ENCODE results near the gene EEIG2. TPM values are rescaled to one million over a fixed set of nuclear protein-coding genes. Genes with fewer than 3 reads are reported as not detected.
"Not testable (repeated sequence)": the region's sequence is repeated elsewhere in the genome, so short reads cannot be mapped to it uniquely, and the experiment has no call there.

The EEIG2 gene
- total RNA-seq, 4 donors from 2014 or later: 0.41 to 3.6 (median 1.5) TPM

DNA sequence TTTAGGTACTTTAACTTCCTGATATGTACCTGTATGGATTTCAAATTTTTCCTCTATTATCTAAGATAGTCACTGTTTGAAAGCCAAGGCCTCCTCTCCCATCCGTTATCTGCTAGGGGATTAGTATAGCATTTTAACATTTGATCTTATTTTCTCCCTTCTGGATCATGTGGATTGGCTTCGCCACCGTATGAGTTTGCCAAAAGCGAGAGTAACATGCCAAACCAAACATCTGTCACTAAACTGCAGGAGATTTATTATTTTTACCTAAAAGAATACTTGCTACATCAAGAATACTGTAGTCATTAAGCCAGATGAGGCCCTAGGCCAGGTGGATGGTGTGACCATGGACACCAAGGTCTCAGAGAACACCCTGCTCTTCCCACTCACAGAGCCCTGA, 28.5 kb upstream of the EEIG2 start:
- intact Hi-C loops (cut with DNase I; ENCODE audit: low total_unique reads) (no loop called here), in situ Hi-C loops (cut with MboI; ENCODE audit: low sequenced_read_pairs in 4 of 4) (no loop called here)
- no peaks in the 10 kb centered on the region for H3K9me3 ChIP-seq
- no peak overlapping the region for H3K27ac ChIP-seq
- H3K4me3 ChIP-seq: no peak overlapping the region
- no peaks in the 10 kb centered on the region for H3K4me1 ChIP-seq
- no peaks in the 10 kb centered on the region for H3K27me3 ChIP-seq
- DNase-seq (no peak), ATAC-seq (no peak)
- TF ChIP-seq, protein P1, sequence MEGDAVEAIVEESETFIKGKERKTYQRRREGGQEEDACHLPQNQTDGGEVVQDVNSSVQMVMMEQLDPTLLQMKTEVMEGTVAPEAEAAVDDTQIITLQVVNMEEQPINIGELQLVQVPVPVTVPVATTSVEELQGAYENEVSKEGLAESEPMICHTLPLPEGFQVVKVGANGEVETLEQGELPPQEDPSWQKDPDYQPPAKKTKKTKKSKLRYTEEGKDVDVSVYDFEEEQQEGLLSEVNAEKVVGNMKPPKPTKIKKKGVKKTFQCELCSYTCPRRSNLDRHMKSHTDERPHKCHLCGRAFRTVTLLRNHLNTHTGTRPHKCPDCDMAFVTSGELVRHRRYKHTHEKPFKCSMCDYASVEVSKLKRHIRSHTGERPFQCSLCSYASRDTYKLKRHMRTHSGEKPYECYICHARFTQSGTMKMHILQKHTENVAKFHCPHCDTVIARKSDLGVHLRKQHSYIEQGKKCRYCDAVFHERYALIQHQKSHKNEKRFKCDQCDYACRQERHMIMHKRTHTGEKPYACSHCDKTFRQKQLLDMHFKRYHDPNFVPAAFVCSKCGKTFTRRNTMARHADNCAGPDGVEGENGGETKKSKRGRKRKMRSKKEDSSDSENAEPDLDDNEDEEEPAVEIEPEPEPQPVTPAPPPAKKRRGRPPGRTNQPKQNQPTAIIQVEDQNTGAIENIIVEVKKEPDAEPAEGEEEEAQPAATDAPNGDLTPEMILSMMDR (IDR thresholded peaks at IDR 0.05 in 4 of 5, conservative IDR thresholded peaks at IDR 0.05 in 1 of 5): no peak
- no peak for TF ChIP-seq POLR2A (IDR thresholded peaks at IDR 0.05)
- no peaks in the 10 kb centered on the region for H3K36me3 ChIP-seq

DNA sequence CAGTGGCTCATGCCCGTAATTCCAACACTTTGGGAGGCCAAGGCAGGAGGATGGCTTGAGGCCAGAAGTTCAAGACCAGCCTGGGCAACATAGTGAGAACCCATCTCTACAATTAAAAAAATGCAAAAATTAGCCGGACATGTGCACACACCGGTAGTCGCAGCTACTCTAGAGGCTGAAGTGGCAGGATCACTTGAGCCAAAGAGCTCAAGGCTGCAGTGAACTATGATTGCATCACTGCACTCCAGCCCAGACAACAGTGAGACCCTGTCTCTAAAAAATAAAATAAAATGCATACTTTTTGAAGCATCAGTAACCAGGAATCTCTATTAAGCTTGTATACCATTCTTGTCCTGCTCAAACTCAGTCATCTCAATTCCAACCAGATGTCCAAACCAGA, 27.2 kb upstream of the EEIG2 start:
- H3K27ac ChIP-seq: no peak overlapping the region
- no peaks in the 10 kb centered on the region for H3K9me3 ChIP-seq
- H3K4me3 ChIP-seq: no peak overlapping the region
- peaks cover 0 to 1% of the 10 kb centered on the region in 2 donors for H3K4me1 ChIP-seq
- ATAC-seq: no peak
- DNase-seq: no peak
- in situ Hi-C loops (cut with MboI; ENCODE audit: low sequenced_read_pairs in 4 of 4): no loop called here
- H3K36me3 ChIP-seq: no peaks in the 10 kb centered on the region
- no peaks in the 10 kb centered on the region for H3K27me3 ChIP-seq
- intact Hi-C loops (cut with DNase I; ENCODE audit: low total_unique reads): no loop called here
- TF ChIP-seq POLR2A (IDR thresholded peaks at IDR 0.05): no peak
- TF ChIP-seq, protein P1 (IDR thresholded peaks at IDR 0.05 in 4 of 5, conservative IDR thresholded peaks at IDR 0.05 in 1 of 5): no peak

GRCh38 chr1:108533351-108534083, 26.4 kb upstream of the EEIG2 start:
- Histone ChIP-seq H3K27me3 (no peaks in the 10 kb centered on the region), H3K4me3 (no peak overlapping the region), H3K4me1 (peaks cover 0 to 4% of the 10 kb centered on the region in 2 donors), H3K9me3 (no peaks in the 10 kb centered on the region), H3K36me3 (no peaks in the 10 kb centered on the region), H3K27ac (no peak overlapping the region)
- ATAC-seq (no peak), DNase-seq (no peak)
- TF ChIP-seq, protein P1 (IDR thresholded peaks at IDR 0.05 in 4 of 5, conservative IDR thresholded peaks at IDR 0.05 in 1 of 5): no peak
- no peak for TF ChIP-seq POLR2A (IDR thresholded peaks at IDR 0.05)
- in situ Hi-C loops (cut with MboI; ENCODE audit: low sequenced_read_pairs in 4 of 4) (no loop called here), intact Hi-C loops (cut with DNase I; ENCODE audit: low total_unique reads) (no loop called here)

DNA sequence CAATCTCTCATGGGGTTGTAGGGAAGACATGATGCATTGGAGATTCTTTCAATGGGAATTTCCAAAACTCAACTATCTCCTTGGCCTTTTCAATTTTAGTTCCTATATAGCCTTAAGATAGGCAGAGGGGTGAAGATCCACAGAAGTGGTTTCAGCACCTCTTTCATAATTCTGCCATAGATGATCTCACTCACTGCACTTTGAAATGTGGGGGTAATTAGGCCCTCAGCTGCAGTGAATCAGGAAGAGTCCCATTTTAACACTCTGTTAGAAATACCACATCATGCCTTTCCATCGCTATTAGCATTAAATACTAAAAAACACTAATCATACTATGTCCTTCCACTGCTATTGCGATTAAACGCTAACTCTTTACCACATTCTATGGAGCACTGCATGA, 25.1 kb upstream of the EEIG2 start:
- ATAC-seq (no peak), DNase-seq (no peak)
- TF ChIP-seq, protein P1 (IDR thresholded peaks at IDR 0.05 in 4 of 5, conservative IDR thresholded peaks at IDR 0.05 in 1 of 5): no peak
- TF ChIP-seq POLR2A (IDR thresholded peaks at IDR 0.05): no peak
- Histone ChIP-seq H3K9me3 (no peaks in the 10 kb centered on the region), H3K4me3 (no peak overlapping the region), H3K4me1 (peaks cover 0 to 4% of the 10 kb centered on the region in 2 donors), H3K27ac (no peak overlapping the region), H3K36me3 (no peaks in the 10 kb centered on the region), H3K27me3 (no peaks in the 10 kb centered on the region)
- intact Hi-C loops (cut with DNase I; ENCODE audit: low total_unique reads): no loop called here
- in situ Hi-C loops (cut with MboI; ENCODE audit: low sequenced_read_pairs in 4 of 4): no loop called here

GRCh38 chr1:108535315-108535897, 24.5 kb upstream of the EEIG2 start:
- H3K27me3 ChIP-seq; H3K27ac ChIP-seq; ATAC-seq; in situ Hi-C loops (cut with MboI; ENCODE audit: low sequenced_read_pairs in 4 of 4); H3K9me3 ChIP-seq; H3K4me3 ChIP-seq; intact Hi-C loops (cut with DNase I; ENCODE audit: low total_unique reads); DNase-seq; H3K4me1 ChIP-seq; H3K36me3 ChIP-seq: not testable (repeated sequence)

- intact Hi-C loops (cut with DNase I; ENCODE audit: low total_unique reads); H3K36me3 ChIP-seq; in situ Hi-C loops (cut with MboI; ENCODE audit: low sequenced_read_pairs in 4 of 4); H3K4me3 ChIP-seq; H3K27me3 ChIP-seq; H3K9me3 ChIP-seq; H3K27ac ChIP-seq; DNase-seq; H3K4me1 ChIP-seq; ATAC-seq: not testable (repeated sequence)
Observed at GRCh38 chr1:108536021-108536420, 23.9 kb upstream of the EEIG2 start.

DNA sequence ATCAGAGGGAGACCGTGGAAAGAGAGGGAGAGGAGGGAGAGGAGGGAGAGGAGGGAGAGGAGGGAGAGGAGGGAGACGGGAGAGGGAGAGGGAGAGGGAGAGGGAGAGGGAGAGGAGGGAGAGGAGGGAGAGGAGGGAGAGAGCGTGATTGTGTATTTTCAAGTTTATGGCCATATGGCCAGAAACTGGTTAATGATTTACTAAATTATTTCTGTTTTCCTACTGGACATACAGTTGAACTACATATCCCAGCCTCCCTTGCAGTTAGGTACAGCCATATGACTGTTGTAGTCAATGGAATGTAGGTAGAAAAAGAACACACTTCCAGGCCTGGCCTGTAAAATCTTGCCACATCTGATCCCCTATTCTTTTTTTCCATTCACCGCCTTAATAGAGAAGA, 23.1 kb upstream of the EEIG2 start:
- H3K27ac ChIP-seq; H3K4me1 ChIP-seq; in situ Hi-C loops (cut with MboI; ENCODE audit: low sequenced_read_pairs in 4 of 4); ATAC-seq; H3K36me3 ChIP-seq; H3K4me3 ChIP-seq; H3K9me3 ChIP-seq; DNase-seq; intact Hi-C loops (cut with DNase I; ENCODE audit: low total_unique reads); H3K27me3 ChIP-seq: not testable (repeated sequence)
